ENCODE measurements around the gene SNX8.

Gene SNX8

GRCh38 chr7:2220506-2220905 lies 93.7 kb downstream of the SNX8 start:
- in situ Hi-C loops (cut with HindIII; ENCODE audit: low sequenced_read_pairs), result no loop called here
- no peak for DNase-seq (ENCODE audit: low read depth, low spot score)
- no peak for TF ChIP-seq CTCF (IDR thresholded peaks at IDR 0.05; ENCODE audit: low read depth, low read length)
- no peak overlapping the region for H3K4me3 ChIP-seq (ENCODE audit: low read depth, low read length)

GRCh38 chr7:2220030-2220429 lies 94.2 kb downstream of the SNX8 start:
- TF ChIP-seq CTCF (IDR thresholded peaks at IDR 0.05; ENCODE audit: low read depth, low read length), result no peak
- no peak for DNase-seq (ENCODE audit: low read depth, low spot score)
- H3K4me3 ChIP-seq (ENCODE audit: low read depth, low read length), result no peak overlapping the region
- in situ Hi-C loops (cut with HindIII; ENCODE audit: low sequenced_read_pairs), result no loop called here

- in situ Hi-C loops (cut with HindIII; ENCODE audit: low sequenced_read_pairs), result no loop called here
- no peak for TF ChIP-seq CTCF (IDR thresholded peaks at IDR 0.05; ENCODE audit: low read depth, low read length)
- no peak for DNase-seq (ENCODE audit: low read depth, low spot score)
- no peak overlapping the region for H3K4me3 ChIP-seq (ENCODE audit: low read depth, low read length)
Observed at GRCh38 chr7:2219606-2220005, 94.6 kb downstream of the SNX8 start.

- no peak overlapping the region for H3K4me3 ChIP-seq (ENCODE audit: low read depth, low read length)
- in situ Hi-C loops (cut with HindIII; ENCODE audit: low sequenced_read_pairs), result no loop called here
- TF ChIP-seq CTCF (IDR thresholded peaks at IDR 0.05; ENCODE audit: low read depth, low read length), result no peak
Observed at GRCh38 chr7:2219136-2219535, 95.1 kb downstream of the SNX8 start.

GRCh38 chr7:2218444-2218785 lies 95.8 kb downstream of the SNX8 start:
- TF ChIP-seq CTCF (IDR thresholded peaks at IDR 0.05; ENCODE audit: low read depth, low read length), result no peak
- in situ Hi-C loops (cut with HindIII; ENCODE audit: low sequenced_read_pairs), result no loop called here
- no peak for DNase-seq (ENCODE audit: low read depth, low spot score)
- H3K4me3 ChIP-seq (ENCODE audit: low read depth, low read length), result no peak overlapping the region

More at GRCh38 chr7:2219136-2219535, 95.1 kb downstream of the SNX8 start:
- no peak for DNase-seq (ENCODE audit: low read depth, low spot score)

- DNase-seq (ENCODE audit: low read depth, low spot score), result no peak
- TF ChIP-seq CTCF (IDR thresholded peaks at IDR 0.05; ENCODE audit: low read depth, low read length), result no peak
- in situ Hi-C loops (cut with HindIII; ENCODE audit: low sequenced_read_pairs), result no loop called here
- no peak overlapping the region for H3K4me3 ChIP-seq (ENCODE audit: low read depth, low read length)
Observed at GRCh38 chr7:2217716-2218443, 96.4 kb downstream of the SNX8 start.

All from astrocyte of the spinal cord (primary cell).